HepG2 (cell line): ENCODE measurements around the gene KCTD19. TPM values are rescaled to one million over a fixed set of nuclear protein-coding genes. Genes with fewer than 3 reads are reported as not detected.

Experiments
- ARID2 ChIP-seq: sonication (generic); formaldehyde crosslinking; IDR thresholded peaks from 2 replicates; pipeline ENCODE4 v1.8.1; 2022; ENCODE audit warnings: mild to moderate bottlenecking, missing genetic modification reagents, borderline replicate concordance
- FOXC1 ChIP-seq: sonication (generic); formaldehyde crosslinking; IDR thresholded peaks from 2 replicates; pipeline ENCODE4 v1.8.0; 2022; ENCODE audit warnings: mild to moderate bottlenecking, missing genetic modification reagents, borderline replicate concordance
- HOXA5 ChIP-seq: sonication (generic); formaldehyde crosslinking; IDR thresholded peaks from 2 replicates; pipeline ENCODE4 v1.4.0; 2020; ENCODE audit warnings: missing genetic modification reagents
- KIAA2018 ChIP-seq: sonication (generic); formaldehyde crosslinking; IDR thresholded peaks from 2 replicates; pipeline ENCODE4 v1.5.0; 2020; ENCODE audit warnings: mild to moderate bottlenecking, missing genetic modification reagents, borderline replicate concordance
- NR2F6 ChIP-seq, 2 experiments: IDR thresholded peaks; 2 replicates each; pipeline ENCODE4 v1.6.1; 2016; ENCODE audit warnings: antibody characterized with exemption in 1 of 2, mild to moderate bottlenecking in 1 of 2
- REST ChIP-seq, 2 experiments: IDR thresholded peaks; 2 replicates each; pipeline ENCODE4 v1.6.1; 2011 to 2012; ENCODE audit warnings: low read length in 2 of 2, borderline replicate concordance in 1 of 2, low read depth in 1 of 2, mild to moderate bottlenecking in 1 of 2, moderate library complexity in 1 of 2
- RFX5 ChIP-seq: IDR thresholded peaks from 2 replicates; pipeline ENCODE4 v1.6.1; 2011; ENCODE audit warnings: low read depth, low read length, improper control_type of control experiment
- RFXAP ChIP-seq: sonication (generic); formaldehyde crosslinking; IDR thresholded peaks from 2 replicates; pipeline ENCODE4 v1.4.0; 2020; ENCODE audit warnings: missing genetic modification reagents, borderline replicate concordance
- SKI ChIP-seq: fragments of 450-650 bp; IDR thresholded peaks from one replicate; pipeline ENCODE4 v1.6.1; 2018; ENCODE audit warnings: mild to moderate bottlenecking; ENCODE audit not compliant: partially characterized antibody
- SP140L ChIP-seq: sonication (generic); formaldehyde crosslinking; IDR thresholded peaks from 2 replicates; pipeline ENCODE4 v1.4.0; 2020; ENCODE audit warnings: missing genetic modification reagents, borderline replicate concordance
- YY1 ChIP-seq: IDR thresholded peaks from 2 replicates; pipeline ENCODE4 v1.6.1; 2011; ENCODE audit warnings: low read length, low read depth, moderate library complexity, mild to moderate bottlenecking; ENCODE audit not compliant: insufficient read depth, insufficient replicate concordance
- ZNF143 ChIP-seq: sonication (generic); formaldehyde crosslinking; IDR thresholded peaks from 2 replicates; pipeline ENCODE4 v1.4.0; 2020; ENCODE audit warnings: missing genetic modification reagents
- ZNF713 ChIP-seq: sonication (generic); formaldehyde crosslinking; IDR thresholded peaks from 2 replicates; pipeline ENCODE4 v1.4.0; 2020; ENCODE audit warnings: mild to moderate bottlenecking, missing genetic modification reagents
- polyA plus RNA-seq, 8 experiments: library from polyadenylated mRNA; depleted of rRNA in 3 of 8; stranded (reverse) in 7 of 8; unstranded in 1 of 8; fragments of >200 nt; fragmentation: Illumina TruSeq in 4 of 8; extraction: Trizol in 4 of 8; gene quantifications; 2 replicates each; pipeline versions ENCODE4 v1.2.1 to v1.2.3, GENCODE V29; 2011 to 2016; ENCODE audit warnings: low read depth in 4 of 8, missing spikeins in 1 of 8, mixed read lengths in 1 of 8; ENCODE audit not compliant: insufficient read depth in 1 of 8
- total RNA-seq, 5 experiments: library from RNA; depleted of rRNA; stranded (reverse); fragments of >200 nt; fragmentation: Illumina TruSeq; extraction: Trizol; gene quantifications; 2 replicates each; pipeline ENCODE4 v1.2.3, GENCODE V29; 2016; ENCODE audit warnings: low read depth in 1 of 5
- TF ChIP-seq, protein P1 (sequence below): sonication (generic); formaldehyde crosslinking; IDR thresholded peaks from 2 replicates; pipeline ENCODE4 v1.5.0; 2020; ENCODE audit warnings: missing genetic modification reagents, mild to moderate bottlenecking, borderline replicate concordance

Gene KCTD19
- total and polyA plus RNA-seq, 2 of the 13 experiments (the other 11 are each of a cell fraction or from before 2014, with no cell fraction given), result not detected

DNA sequence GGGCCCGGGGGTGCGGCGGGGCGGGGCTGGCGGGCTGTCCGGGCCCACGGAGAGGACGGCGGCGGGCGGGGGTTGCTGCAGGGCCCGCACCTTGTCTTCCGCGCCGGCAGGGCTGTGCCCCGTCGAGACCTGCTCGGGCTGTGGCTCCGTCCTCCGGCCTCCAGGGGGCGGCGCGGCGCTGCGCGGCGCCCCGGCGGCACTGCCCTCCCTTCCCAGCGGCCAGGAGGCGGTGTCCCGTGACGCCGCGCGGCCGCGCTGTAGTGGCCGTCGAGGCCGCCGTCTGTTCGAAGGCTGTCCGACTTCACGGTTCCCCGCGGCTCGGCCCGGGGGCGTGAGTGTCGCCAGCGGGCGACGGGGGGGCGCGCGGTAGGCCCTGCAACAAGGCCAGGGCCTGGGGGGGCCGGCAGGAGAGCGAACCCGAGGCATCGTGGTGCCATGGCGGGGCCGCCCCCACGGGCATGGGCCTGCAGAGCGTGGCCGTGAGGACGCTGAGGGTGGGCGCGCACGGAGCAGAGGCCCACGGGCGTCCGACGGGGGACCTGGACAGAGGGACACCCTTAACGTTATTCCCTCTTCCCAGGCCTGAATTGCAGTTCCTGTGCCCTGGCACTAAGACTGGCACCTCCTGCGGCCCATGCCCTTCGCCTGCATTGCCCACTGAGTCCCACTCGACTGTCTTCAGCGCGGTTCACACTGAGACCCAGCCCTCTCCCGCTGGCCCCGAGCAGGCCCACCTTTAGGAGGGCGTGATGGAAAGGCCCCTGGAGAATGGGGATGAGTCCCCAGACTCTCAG lies 47.0 kb downstream of the KCTD19 start, which contains the start of gene PLEKHG4 (continued):
- TF ChIP-seq RFX5 (no peak), ARID2 (CRISPR knock-in tag) (no peak), ZNF713 (CRISPR knock-in tag) (no peak), ZNF143 (CRISPR knock-in tag) (peak; percentile 72; the same call in 1 of the 2 replicates), SP140L (CRISPR knock-in tag) (no peak), HOXA5 (CRISPR knock-in tag) (no peak), NR2F6 (IDR thresholded peaks at IDR 0.05) (no peak), NR2F6 (CRISPR knock-in tag; IDR thresholded peaks at IDR 0.05) (no peak), RFXAP (CRISPR knock-in tag) (peak; percentile 80; the same call in 1 of the 2 replicates), REST (IDR thresholded peaks at IDR 0.05; ENCODE audit: borderline replicate concordance in 1 of 2, low read depth in 1 of 2, low read length in 2 of 2) (no peak), SKI (peak; percentile 68), YY1 (peak; percentile 84), KIAA2018 (CRISPR knock-in tag) (no peak), FOXC1 (CRISPR knock-in tag) (no peak; the same call in 1 of the 2 replicates)
- TF ChIP-seq, protein P1, sequence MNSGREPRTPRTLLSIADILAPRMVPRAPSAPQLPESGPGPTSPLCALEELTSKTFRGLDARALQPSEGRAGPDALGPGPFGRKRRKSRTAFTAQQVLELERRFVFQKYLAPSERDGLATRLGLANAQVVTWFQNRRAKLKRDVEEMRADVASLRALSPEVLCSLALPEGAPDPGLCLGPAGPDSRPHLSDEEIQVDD, result peak; percentile 86; the same call in 1 of the 2 replicates
